Measurements from ENCODE around the gene SVIL.

SVIL gene

GRCh38 chr10:29663718-29664117 lies 28.9 kb upstream of the SVIL start:
- TF ChIP-seq CTCF (conservative IDR thresholded peaks at IDR 0.05; ENCODE audit: low read depth, low read length) = no peak

GRCh38 chr10:29658984-29659965 lies 24.5 kb upstream of the SVIL start:
- H3K4me3 ChIP-seq (ENCODE audit: low read depth, low read length) = no peak overlapping the region
- peak; percentile 100 for DNase-seq (ENCODE audit: low read depth)
- TF ChIP-seq CTCF (conservative IDR thresholded peaks at IDR 0.05; ENCODE audit: low read depth, low read length) = peak; percentile 54

More at GRCh38 chr10:29663718-29664117, 28.9 kb upstream of the SVIL start:
- H3K4me3 ChIP-seq (ENCODE audit: low read depth, low read length) = no peak overlapping the region
- DNase-seq (ENCODE audit: low read depth) = no peak

- no peak for TF ChIP-seq CTCF (conservative IDR thresholded peaks at IDR 0.05; ENCODE audit: low read depth, low read length)
- no peak for DNase-seq (ENCODE audit: low read depth)
- H3K4me3 ChIP-seq (ENCODE audit: low read depth, low read length) = no peak overlapping the region
Observed at GRCh38 chr10:29657719-29658274, 23.0 kb upstream of the SVIL start.

- no peak overlapping the region for H3K4me3 ChIP-seq (ENCODE audit: low read depth, low read length)
- TF ChIP-seq CTCF (conservative IDR thresholded peaks at IDR 0.05; ENCODE audit: low read depth, low read length) = no peak
- DNase-seq (ENCODE audit: low read depth) = no peak
Observed at GRCh38 chr10:29656451-29656992, 21.8 kb upstream of the SVIL start.

- no peak for TF ChIP-seq CTCF (conservative IDR thresholded peaks at IDR 0.05; ENCODE audit: low read depth, low read length)
- no peak for DNase-seq (ENCODE audit: low read depth)
- no peak overlapping the region for H3K4me3 ChIP-seq (ENCODE audit: low read depth, low read length)
Observed at GRCh38 chr10:29652192-29652591, 17.4 kb upstream of the SVIL start.

GRCh38 chr10:29651767-29652166 lies 17.0 kb upstream of the SVIL start:
- no peak for DNase-seq (ENCODE audit: low read depth)
- no peak overlapping the region for H3K4me3 ChIP-seq (ENCODE audit: low read depth, low read length)
- TF ChIP-seq CTCF (conservative IDR thresholded peaks at IDR 0.05; ENCODE audit: low read depth, low read length) = no peak
